ENCODE measurements around the gene PARD6B.

Gene PARD6B

GRCh38 chr20:50788045-50788991 lies 56.9 kb downstream of the PARD6B start:
- Histone ChIP-seq H3K9ac (ENCODE audit: low read depth, low read length, poor library complexity, severe bottlenecking) (no peak overlapping the region), H3K4me3 (ENCODE audit: low read length, poor library complexity, severe bottlenecking) (no peak overlapping the region), H3K79me2 (ENCODE audit: insufficient read depth, low read length) (no peaks in the 10 kb centered on the region), H2AFZ (ENCODE audit: low read length) (no peak overlapping the region), H3K27me3 (ENCODE audit: insufficient read depth, low read length, poor library complexity, severe bottlenecking) (no peaks in the 10 kb centered on the region), H3K4me2 (ENCODE audit: low read depth, low read length, poor library complexity, severe bottlenecking) (no peak overlapping the region), H4K20me1 (ENCODE audit: insufficient read depth, low read length, poor library complexity, severe bottlenecking) (no peaks in the 10 kb centered on the region), H3F3A (ENCODE audit: low read depth) (no peaks in the 10 kb centered on the region), H3K9me2 (replicated peaks; ENCODE audit: low read depth, low read length) (no peaks in the 10 kb centered on the region), H3K9me3 (ENCODE audit: insufficient read depth, low read depth, low read length) (no peaks in the 10 kb centered on the region), H3K36me3 (ENCODE audit: insufficient read depth, low read length) (no peaks in the 10 kb centered on the region), H3K4me1 (ENCODE audit: insufficient read depth, low read length, poor library complexity, severe bottlenecking) (peaks cover 4% of the 10 kb centered on the region)
- TF ChIP-seq EZH2phosphoT487 (IDR thresholded peaks at IDR 0.05; ENCODE audit: borderline replicate concordance) = no peak
- TF ChIP-seq CTCF (conservative IDR thresholded peaks at IDR 0.05; ENCODE audit: low read length) = no peak

GRCh38 chr20:50789968-50790650 lies 58.7 kb downstream of the PARD6B start:
- H3K9ac ChIP-seq (ENCODE audit: low read depth, low read length, poor library complexity, severe bottlenecking) = peak overlapping the region; percentile 81
- H3K9me3 ChIP-seq (ENCODE audit: insufficient read depth, low read depth, low read length) = no peaks in the 10 kb centered on the region
- H3K79me2 ChIP-seq (ENCODE audit: insufficient read depth, low read length) = no peaks in the 10 kb centered on the region
- no peaks in the 10 kb centered on the region for H3K9me2 ChIP-seq (replicated peaks; ENCODE audit: low read depth, low read length)
- TF ChIP-seq EZH2phosphoT487 (IDR thresholded peaks at IDR 0.05; ENCODE audit: borderline replicate concordance) (no peak), CTCF (conservative IDR thresholded peaks at IDR 0.05; ENCODE audit: low read length) (no peak)
- H2AFZ ChIP-seq (ENCODE audit: low read length) = peak overlapping the region; percentile 32; the same call in 1 of the 2 replicates
- no peaks in the 10 kb centered on the region for H3K27me3 ChIP-seq (ENCODE audit: insufficient read depth, low read length, poor library complexity, severe bottlenecking)
- H3K4me3 ChIP-seq (ENCODE audit: low read length, poor library complexity, severe bottlenecking) = no peak overlapping the region
- no peaks in the 10 kb centered on the region for H4K20me1 ChIP-seq (ENCODE audit: insufficient read depth, low read length, poor library complexity, severe bottlenecking)
- H3K4me2 ChIP-seq (ENCODE audit: low read depth, low read length, poor library complexity, severe bottlenecking) = no peak overlapping the region
- peaks cover 8% of the 10 kb centered on the region for H3K4me1 ChIP-seq (ENCODE audit: insufficient read depth, low read length, poor library complexity, severe bottlenecking)
- H3K36me3 ChIP-seq (ENCODE audit: insufficient read depth, low read length) = no peaks in the 10 kb centered on the region
- no peaks in the 10 kb centered on the region for H3F3A ChIP-seq (ENCODE audit: low read depth)

GRCh38 chr20:50790651-50791277 lies 59.4 kb downstream of the PARD6B start:
- H4K20me1 ChIP-seq (ENCODE audit: insufficient read depth, low read length, poor library complexity, severe bottlenecking) = no peaks in the 10 kb centered on the region
- no peaks in the 10 kb centered on the region for H3F3A ChIP-seq (ENCODE audit: low read depth)
- no peak for TF ChIP-seq EZH2phosphoT487 (IDR thresholded peaks at IDR 0.05; ENCODE audit: borderline replicate concordance)
- TF ChIP-seq CTCF (conservative IDR thresholded peaks at IDR 0.05; ENCODE audit: low read length) = peak; percentile 57
- peak overlapping the region; percentile 81 for H3K9ac ChIP-seq (ENCODE audit: low read depth, low read length, poor library complexity, severe bottlenecking)
- H3K27me3 ChIP-seq (ENCODE audit: insufficient read depth, low read length, poor library complexity, severe bottlenecking) = no peaks in the 10 kb centered on the region
- H3K9me2 ChIP-seq (replicated peaks; ENCODE audit: low read depth, low read length) = no peaks in the 10 kb centered on the region
- peak overlapping the region; percentile 30 for H3K4me3 ChIP-seq (ENCODE audit: low read length, poor library complexity, severe bottlenecking)
- H3K9me3 ChIP-seq (ENCODE audit: insufficient read depth, low read depth, low read length) = no peaks in the 10 kb centered on the region
- H3K36me3 ChIP-seq (ENCODE audit: insufficient read depth, low read length) = no peaks in the 10 kb centered on the region
- peak overlapping the region; percentile 90 for H2AFZ ChIP-seq (ENCODE audit: low read length)
- H3K4me1 ChIP-seq (ENCODE audit: insufficient read depth, low read length, poor library complexity, severe bottlenecking) = peaks cover 8% of the 10 kb centered on the region
- no peaks in the 10 kb centered on the region for H3K79me2 ChIP-seq (ENCODE audit: insufficient read depth, low read length)
- H3K4me2 ChIP-seq (ENCODE audit: low read depth, low read length, poor library complexity, severe bottlenecking) = peak overlapping the region; percentile 58

All from Loucy (cell line).